Panc1 (cell line): ENCODE data around the gene LYPD6. TPM values are rescaled to one million over a fixed set of nuclear protein-coding genes. Genes with fewer than 3 reads are reported as not detected.

Experiments
- ATAC-seq: fragments of 200-7000 bp; cut with Tn5 transposase; 2 replicates; pipeline ENCODE4 v1.9.1; 2020; ENCODE audit warnings: mild to moderate bottlenecking, moderate library complexity
- BruUV-seq: library from RNA; stranded (reverse); fragments of 400-500 nt; replicated peaks from 2 replicates; lab custom pipeline; 2021; lab: Mats Ljungman, UMichigan
- CTCF ChIA-PET: fragments of 300-600 bp; sonication (Branson Sonifier 250); formaldehyde crosslinking; loops from one replicate; lab custom pipeline; 2022; ENCODE audit warnings: antibody characterized with exemption; lab: Charles Lee
- POLR2A ChIA-PET: fragments of 300-600 bp; sonication (Branson Sonifier 250); formaldehyde crosslinking; loops from one replicate; lab custom pipeline; 2022; ENCODE audit warnings: antibody characterized with exemption; lab: Charles Lee
- DNase-seq: peaks from one replicate; pipeline ENCODE4 v3.0.0-alpha.2; 2010; ENCODE audit warnings: low read depth, low spot score
- H3K27ac ChIP-seq: 2 replicates; pipeline ENCODE4 v1.5.1; 2011; ENCODE audit warnings: mild to moderate bottlenecking, low read length, inconsistent platforms
- H3K27me3 ChIP-seq: fragments of 200-500 bp; sonication (Bioruptor generic); 2 replicates; pipeline ENCODE4 v1.6.0; 2014; ENCODE audit warnings: low read length, inconsistent platforms; ENCODE audit not compliant: control insufficient read depth, insufficient read depth
- H3K36me3 ChIP-seq: fragments of 200-500 bp; sonication (Bioruptor generic); 2 replicates; pipeline ENCODE4 v1.5.1; 2014; ENCODE audit warnings: inconsistent platforms, mild to moderate bottlenecking, low read length, moderate library complexity; ENCODE audit not compliant: control insufficient read depth, insufficient read depth
- H3K4me1 ChIP-seq: 2 replicates; pipeline ENCODE4 v1.5.1; 2011; ENCODE audit warnings: inconsistent platforms, mild to moderate bottlenecking, low read length, moderate library complexity; ENCODE audit not compliant: control insufficient read depth, insufficient read depth
- H3K4me3 ChIP-seq, 2 experiments: 2 replicates each; pipeline ENCODE4 v1.5.1; 2011 to 2012; ENCODE audit warnings: low read depth in 2 of 2, low read length in 2 of 2, mild to moderate bottlenecking in 2 of 2, inconsistent platforms in 1 of 2, moderate library complexity in 1 of 2
- H3K9me3 ChIP-seq: fragments of 200-500 bp; sonication (Bioruptor generic); 2 replicates; pipeline ENCODE4 v1.5.1; 2014; ENCODE audit warnings: low read depth, mild to moderate bottlenecking, inconsistent platforms, low read length, moderate library complexity; ENCODE audit not compliant: control insufficient read depth, insufficient read depth
- POLR2AphosphoS5 ChIP-seq: IDR thresholded peaks from 2 replicates; pipeline ENCODE4 v1.6.1; 2012; ENCODE audit warnings: mild to moderate bottlenecking, low read depth, low read length, moderate library complexity
- SIN3A ChIP-seq: IDR thresholded peaks from 2 replicates; pipeline ENCODE4 v1.6.1; 2012; ENCODE audit warnings: low read depth, mild to moderate bottlenecking, low read length, moderate library complexity, borderline replicate concordance; ENCODE audit not compliant: insufficient read depth
- TCF7L2 ChIP-seq: IDR thresholded peaks from 2 replicates; pipeline ENCODE4 v1.6.1; 2011; ENCODE audit warnings: mild to moderate bottlenecking, low read depth, low read length, inconsistent platforms
- in situ Hi-C: cut with HindIII; loops from 2 replicates; pipeline ENCODE4 v1.10.0; 2016; ENCODE audit warnings: low sequenced_read_pairs, low pct_unique_long_range_greater_than_20kb
- intact Hi-C: fragments of 100-400 bp; cut with micrococcal nuclease; formaldehyde crosslinking; loops from one replicate; pipeline ENCODE4 v1.10.0; 2022; ENCODE audit not compliant: unreplicated experiment
- total RNA-seq: library from RNA; stranded (reverse); gene quantifications from one replicate; pipeline ENCODE4 v1.2.1, GENCODE V29; 2021; ENCODE audit not compliant: unreplicated experiment
- TF ChIP-seq, protein P1 (sequence below): fragments of 450-650 bp; IDR thresholded peaks from 2 replicates; pipeline ENCODE4 v1.5.1; 2017; ENCODE audit warnings: mild to moderate bottlenecking
- TF ChIP-seq, protein P2 (sequence below), 2 experiments: IDR thresholded peaks; 2 replicates each; pipeline ENCODE4 v1.6.1; 2011 to 2012; ENCODE audit warnings: low read depth in 2 of 2, control low read depth in 1 of 2, low read length in 1 of 2, mild to moderate bottlenecking in 1 of 2, moderate library complexity in 1 of 2; ENCODE audit not compliant: insufficient read depth in 1 of 2

Gene LYPD6
- total RNA-seq, 1 experiment from 2014 or later = 0.31 TPM

- intact Hi-C loops (loop anchor here (10.0 kb wide), 1 partner anchor 765 kb away; the partner anchor contains the start of gene EPC2), in situ Hi-C loops (no loop called here)
- DNase-seq (no peak), ATAC-seq (no peak)
- ChIA-PET CTCF (no interaction called here), POLR2A (no interaction called here)
- no TSS peak for BruUV-seq
- Histone ChIP-seq H3K9me3 (no peaks in the 10 kb centered on the region), H3K27ac (no peak overlapping the region), H3K36me3 (no peaks in the 10 kb centered on the region), H3K4me1 (no peaks in the 10 kb centered on the region), H3K4me3 (no peak overlapping the region), H3K27me3 (no peaks in the 10 kb centered on the region)
- TF ChIP-seq, protein P1, sequence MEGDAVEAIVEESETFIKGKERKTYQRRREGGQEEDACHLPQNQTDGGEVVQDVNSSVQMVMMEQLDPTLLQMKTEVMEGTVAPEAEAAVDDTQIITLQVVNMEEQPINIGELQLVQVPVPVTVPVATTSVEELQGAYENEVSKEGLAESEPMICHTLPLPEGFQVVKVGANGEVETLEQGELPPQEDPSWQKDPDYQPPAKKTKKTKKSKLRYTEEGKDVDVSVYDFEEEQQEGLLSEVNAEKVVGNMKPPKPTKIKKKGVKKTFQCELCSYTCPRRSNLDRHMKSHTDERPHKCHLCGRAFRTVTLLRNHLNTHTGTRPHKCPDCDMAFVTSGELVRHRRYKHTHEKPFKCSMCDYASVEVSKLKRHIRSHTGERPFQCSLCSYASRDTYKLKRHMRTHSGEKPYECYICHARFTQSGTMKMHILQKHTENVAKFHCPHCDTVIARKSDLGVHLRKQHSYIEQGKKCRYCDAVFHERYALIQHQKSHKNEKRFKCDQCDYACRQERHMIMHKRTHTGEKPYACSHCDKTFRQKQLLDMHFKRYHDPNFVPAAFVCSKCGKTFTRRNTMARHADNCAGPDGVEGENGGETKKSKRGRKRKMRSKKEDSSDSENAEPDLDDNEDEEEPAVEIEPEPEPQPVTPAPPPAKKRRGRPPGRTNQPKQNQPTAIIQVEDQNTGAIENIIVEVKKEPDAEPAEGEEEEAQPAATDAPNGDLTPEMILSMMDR = no peak
- TF ChIP-seq SIN3A = no peak
- TF ChIP-seq, protein P2, sequence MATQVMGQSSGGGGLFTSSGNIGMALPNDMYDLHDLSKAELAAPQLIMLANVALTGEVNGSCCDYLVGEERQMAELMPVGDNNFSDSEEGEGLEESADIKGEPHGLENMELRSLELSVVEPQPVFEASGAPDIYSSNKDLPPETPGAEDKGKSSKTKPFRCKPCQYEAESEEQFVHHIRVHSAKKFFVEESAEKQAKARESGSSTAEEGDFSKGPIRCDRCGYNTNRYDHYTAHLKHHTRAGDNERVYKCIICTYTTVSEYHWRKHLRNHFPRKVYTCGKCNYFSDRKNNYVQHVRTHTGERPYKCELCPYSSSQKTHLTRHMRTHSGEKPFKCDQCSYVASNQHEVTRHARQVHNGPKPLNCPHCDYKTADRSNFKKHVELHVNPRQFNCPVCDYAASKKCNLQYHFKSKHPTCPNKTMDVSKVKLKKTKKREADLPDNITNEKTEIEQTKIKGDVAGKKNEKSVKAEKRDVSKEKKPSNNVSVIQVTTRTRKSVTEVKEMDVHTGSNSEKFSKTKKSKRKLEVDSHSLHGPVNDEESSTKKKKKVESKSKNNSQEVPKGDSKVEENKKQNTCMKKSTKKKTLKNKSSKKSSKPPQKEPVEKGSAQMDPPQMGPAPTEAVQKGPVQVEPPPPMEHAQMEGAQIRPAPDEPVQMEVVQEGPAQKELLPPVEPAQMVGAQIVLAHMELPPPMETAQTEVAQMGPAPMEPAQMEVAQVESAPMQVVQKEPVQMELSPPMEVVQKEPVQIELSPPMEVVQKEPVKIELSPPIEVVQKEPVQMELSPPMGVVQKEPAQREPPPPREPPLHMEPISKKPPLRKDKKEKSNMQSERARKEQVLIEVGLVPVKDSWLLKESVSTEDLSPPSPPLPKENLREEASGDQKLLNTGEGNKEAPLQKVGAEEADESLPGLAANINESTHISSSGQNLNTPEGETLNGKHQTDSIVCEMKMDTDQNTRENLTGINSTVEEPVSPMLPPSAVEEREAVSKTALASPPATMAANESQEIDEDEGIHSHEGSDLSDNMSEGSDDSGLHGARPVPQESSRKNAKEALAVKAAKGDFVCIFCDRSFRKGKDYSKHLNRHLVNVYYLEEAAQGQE (IDR thresholded peaks at IDR 0.05; ENCODE audit: insufficient read depth in 1 of 2, low read depth in 2 of 2, low read length in 1 of 2) = no peak
- no peak for TF ChIP-seq TCF7L2
- TF ChIP-seq POLR2AphosphoS5 = no peak
These were observed 79.1 kb downstream of the LYPD6 start for GRCh38 chr2:149409506-149409905.

DNA sequence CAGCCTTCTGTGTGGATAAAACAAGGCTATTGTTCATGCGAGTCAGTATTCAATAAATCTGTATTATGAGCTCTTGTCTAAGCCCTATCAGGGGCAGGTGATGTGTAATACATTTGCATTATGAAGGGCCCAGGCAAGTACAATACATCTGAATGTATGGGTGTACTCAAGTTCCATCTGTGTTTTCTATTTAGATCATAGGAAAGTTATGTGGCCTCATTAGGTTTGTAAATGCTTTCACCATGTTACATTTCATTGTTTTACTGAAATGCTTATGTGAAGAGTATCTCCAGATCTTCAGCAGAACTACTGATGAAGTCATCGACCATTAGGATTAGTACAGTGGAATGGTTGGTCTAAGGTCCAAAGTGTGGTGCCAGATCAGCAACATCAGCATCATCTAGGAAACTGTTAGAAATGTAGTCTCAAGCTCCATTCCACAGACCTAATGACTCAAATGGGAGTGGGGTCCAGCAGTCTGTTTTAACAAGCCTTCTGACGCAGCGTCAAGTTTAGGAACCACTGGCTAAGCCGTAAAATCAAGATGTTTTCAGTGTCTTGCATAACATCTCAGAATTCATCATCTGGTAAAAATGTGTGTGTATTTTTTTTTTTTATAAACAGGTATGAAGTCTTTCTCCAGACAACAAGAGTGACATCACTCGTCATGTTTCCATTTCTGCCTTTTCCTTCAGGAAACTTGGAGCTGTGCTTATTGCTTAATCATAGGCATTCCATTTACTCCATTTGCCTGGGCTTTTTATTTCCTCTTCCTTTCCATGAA, 80.5 kb downstream of the LYPD6 start:
- intact Hi-C loops (no loop called here), in situ Hi-C loops (no loop called here)
- Histone ChIP-seq H3K4me3 (no peak overlapping the region), H3K4me1 (no peaks in the 10 kb centered on the region), H3K36me3 (no peaks in the 10 kb centered on the region), H3K27me3 (no peaks in the 10 kb centered on the region), H3K9me3 (no peaks in the 10 kb centered on the region), H3K27ac (no peak overlapping the region)
- BruUV-seq = no TSS peak
- ChIA-PET POLR2A (no interaction called here), CTCF (no interaction called here)
- no peak for TF ChIP-seq SIN3A
- TF ChIP-seq, protein P2 (IDR thresholded peaks at IDR 0.05; ENCODE audit: insufficient read depth in 1 of 2, low read depth in 2 of 2, low read length in 1 of 2) = no peak
- no peak for TF ChIP-seq TCF7L2
- no peak for TF ChIP-seq POLR2AphosphoS5
- TF ChIP-seq, protein P1 = no peak
- no peak for DNase-seq
- ATAC-seq = no peak
